NOMO-1 (cell line): ENCODE results near the gene ALKBH8.
"Not testable (repeated sequence)": the region's sequence is repeated elsewhere in the genome, so short reads cannot be mapped to it uniquely, and the experiment has no call there.

Experiments
- DNase-seq, 2 experiments: peaks; one replicate each; lab custom pipeline; 2025; ENCODE audit not compliant: unreplicated experiment in 2 of 2; lab: John Stamatoyannopoulos, UW

The ALKBH8 gene

GRCh38 chr11:107565219-107565937 lies at the start of gene ALKBH8:
Gene ALKBH8 (minus strand): TSS chr11:107565735. CDS start chr11:107560893, 4,842 bp downstream.
- DNase-seq, result peak; percentile 70 to 83

- no peak for DNase-seq
Measured at GRCh38 chr11:107612445-107612844, 46.9 kb upstream of the ALKBH8 start.

- DNase-seq, result no peak
Measured at GRCh38 chr11:107609400-107610218, 44.1 kb upstream of the ALKBH8 start.

- no peak for DNase-seq
Measured at GRCh38 chr11:107608809-107609208, 43.3 kb upstream of the ALKBH8 start.

- no peak for DNase-seq
Measured at GRCh38 chr11:107606141-107606540, 40.6 kb upstream of the ALKBH8 start.

- DNase-seq, result no peak
Measured at GRCh38 chr11:107605061-107606006, 39.8 kb upstream of the ALKBH8 start.

- DNase-seq, result no peak
Measured at GRCh38 chr11:107598225-107599139, 32.9 kb upstream of the ALKBH8 start.

- no peak for DNase-seq
Measured at GRCh38 chr11:107594736-107595135, 29.2 kb upstream of the ALKBH8 start.

- no peak for DNase-seq
Measured at GRCh38 chr11:107593951-107594350, 28.4 kb upstream of the ALKBH8 start.

GRCh38 chr11:107592813-107593212 lies 27.3 kb upstream of the ALKBH8 start:
- no peak for DNase-seq

GRCh38 chr11:107592231-107592590 lies 26.7 kb upstream of the ALKBH8 start:
- no peak for DNase-seq

GRCh38 chr11:107591378-107592230 lies 26.1 kb upstream of the ALKBH8 start:
- DNase-seq, result no peak

GRCh38 chr11:107590460-107591377 lies 25.2 kb upstream of the ALKBH8 start, which contains the start of gene ELMOD1:
Gene ELMOD1 (plus strand): TSS chr11:107591147. CDS start chr11:107618190, 27,043 bp downstream.
- DNase-seq, result no peak

GRCh38 chr11:107587306-107587979 lies 21.9 kb upstream of the ALKBH8 start:
- DNase-seq, result no peak

- no peak for DNase-seq
Measured at GRCh38 chr11:107583629-107584195, 18.2 kb upstream of the ALKBH8 start.

GRCh38 chr11:107581147-107581546 lies 15.6 kb upstream of the ALKBH8 start:
- DNase-seq, result no peak

GRCh38 chr11:107579169-107579568 lies 13.6 kb upstream of the ALKBH8 start:
- not testable (repeated sequence) for DNase-seq
